Measurements from ENCODE around the gene MIEF2.
A peak's percentile ranks its signal among the peaks of the same experiment; 100 is the strongest.

Gene MIEF2

GRCh38 chr17:18309202-18309601 lies 48.7 kb downstream of the MIEF2 start:
- no peak overlapping the region for H3K9ac ChIP-seq (ENCODE audit: low read depth, low read length, poor library complexity, severe bottlenecking)
- no peak for TF ChIP-seq CTCF (conservative IDR thresholded peaks at IDR 0.05; ENCODE audit: low read length)
- no peak for TF ChIP-seq EZH2phosphoT487 (IDR thresholded peaks at IDR 0.05; ENCODE audit: borderline replicate concordance)
- peaks cover 49% of the 10 kb centered on the region for H4K20me1 ChIP-seq (ENCODE audit: insufficient read depth, low read length, poor library complexity, severe bottlenecking)
- H3K4me2 ChIP-seq (ENCODE audit: low read depth, low read length, poor library complexity, severe bottlenecking), result peak overlapping the region; percentile 31
- H3K79me2 ChIP-seq (ENCODE audit: insufficient read depth, low read length), result peaks cover 66% of the 10 kb centered on the region
- peaks cover 34% of the 10 kb centered on the region for H3K4me1 ChIP-seq (ENCODE audit: insufficient read depth, low read length, poor library complexity, severe bottlenecking)
- H3K4me3 ChIP-seq (ENCODE audit: low read length, poor library complexity, severe bottlenecking), result peak overlapping the region; percentile 35
- no peak overlapping the region for H2AFZ ChIP-seq (ENCODE audit: low read length)
- H3K36me3 ChIP-seq (ENCODE audit: insufficient read depth, low read length), result peaks cover 34% of the 10 kb centered on the region
- no peaks in the 10 kb centered on the region for H3K9me3 ChIP-seq (ENCODE audit: insufficient read depth, low read depth, low read length)
- no peaks in the 10 kb centered on the region for H3K27me3 ChIP-seq (ENCODE audit: insufficient read depth, low read length, poor library complexity, severe bottlenecking)
- no peaks in the 10 kb centered on the region for H3F3A ChIP-seq (ENCODE audit: low read depth)
- H3K9me2 ChIP-seq (replicated peaks; ENCODE audit: low read depth, low read length), result no peaks in the 10 kb centered on the region

- Histone ChIP-seq H3F3A (ENCODE audit: low read depth) (no peaks in the 10 kb centered on the region), H3K9me2 (replicated peaks; ENCODE audit: low read depth, low read length) (no peaks in the 10 kb centered on the region), H4K20me1 (ENCODE audit: insufficient read depth, low read length, poor library complexity, severe bottlenecking) (peaks cover 45% of the 10 kb centered on the region), H3K36me3 (ENCODE audit: insufficient read depth, low read length) (no peaks in the 10 kb centered on the region), H3K9ac (ENCODE audit: low read depth, low read length, poor library complexity, severe bottlenecking) (peak overlapping the region; percentile 93), H3K9me3 (ENCODE audit: insufficient read depth, low read depth, low read length) (no peaks in the 10 kb centered on the region), H3K4me1 (ENCODE audit: insufficient read depth, low read length, poor library complexity, severe bottlenecking) (peaks cover 54% of the 10 kb centered on the region), H3K4me2 (ENCODE audit: low read depth, low read length, poor library complexity, severe bottlenecking) (peak overlapping the region; percentile 86), H3K79me2 (ENCODE audit: insufficient read depth, low read length) (peaks cover 88% of the 10 kb centered on the region), H3K4me3 (ENCODE audit: low read length, poor library complexity, severe bottlenecking) (peak overlapping the region; percentile 84), H2AFZ (ENCODE audit: low read length) (peak overlapping the region; percentile 86), H3K27me3 (ENCODE audit: insufficient read depth, low read length, poor library complexity, severe bottlenecking) (no peaks in the 10 kb centered on the region)
- TF ChIP-seq EZH2phosphoT487 (IDR thresholded peaks at IDR 0.05; ENCODE audit: borderline replicate concordance), result no peak
- TF ChIP-seq CTCF (conservative IDR thresholded peaks at IDR 0.05; ENCODE audit: low read length), result no peak
These were observed 53.7 kb downstream of the MIEF2 start for GRCh38 chr17:18314059-18314730.

- Histone ChIP-seq H4K20me1 (ENCODE audit: insufficient read depth, low read length, poor library complexity, severe bottlenecking) (peaks cover 46% of the 10 kb centered on the region), H3K36me3 (ENCODE audit: insufficient read depth, low read length) (no peaks in the 10 kb centered on the region)
- TF ChIP-seq CTCF (conservative IDR thresholded peaks at IDR 0.05; ENCODE audit: low read length) (no peak), EZH2phosphoT487 (IDR thresholded peaks at IDR 0.05; ENCODE audit: borderline replicate concordance) (no peak)
These were observed 54.5 kb downstream of the MIEF2 start, which contains the start of the genes SMCR8 and TOP3A for GRCh38 chr17:18314731-18315561. SMCR8 (plus strand) TSS chr17:18315293; CDS start chr17:18315790, 497 bp downstream. TOP3A (minus strand) TSS chr17:18314994; CDS start chr17:18314778, 216 bp downstream.

More at GRCh38 chr17:18314731-18315561, 54.5 kb downstream of the MIEF2 start, which contains the start of the genes SMCR8 and TOP3A:
- Histone ChIP-seq H3K9me3 (ENCODE audit: insufficient read depth, low read depth, low read length) (no peaks in the 10 kb centered on the region), H3K9me2 (replicated peaks; ENCODE audit: low read depth, low read length) (no peaks in the 10 kb centered on the region), H3K27me3 (ENCODE audit: insufficient read depth, low read length, poor library complexity, severe bottlenecking) (no peaks in the 10 kb centered on the region), H2AFZ (ENCODE audit: low read length) (peak within 1 kb of the TSS; percentile 86), H3K4me3 (ENCODE audit: low read length, poor library complexity, severe bottlenecking) (peak within 1 kb of the TSS; percentile 84), H3K4me1 (ENCODE audit: insufficient read depth, low read length, poor library complexity, severe bottlenecking) (peaks cover 54% of the 10 kb centered on the region), H3F3A (ENCODE audit: low read depth) (no peaks in the 10 kb centered on the region), H3K79me2 (ENCODE audit: insufficient read depth, low read length) (peaks cover 81% of the 10 kb centered on the region), H3K9ac (ENCODE audit: low read depth, low read length, poor library complexity, severe bottlenecking) (peak within 1 kb of the TSS; percentile 93), H3K4me2 (ENCODE audit: low read depth, low read length, poor library complexity, severe bottlenecking) (peak within 1 kb of the TSS; percentile 86)

All from Loucy (cell line).